Loucy (cell line): ENCODE results near the gene ENO1.

Experiments used
- H2AFZ ChIP-seq: fragments of 200-600 bp; sonication (generic); 2 replicates; pipeline ENCODE4 v1.6.0; 2016; ENCODE audit warnings: antibody characterized with exemption, mild to moderate bottlenecking, low read length, moderate library complexity
- H3F3A ChIP-seq: fragments of 200-600 bp; 2 replicates; pipeline ENCODE4 v1.6.0; 2016; ENCODE audit warnings: antibody characterized with exemption, low read depth, mild to moderate bottlenecking
- H3K27me3 ChIP-seq: fragments of 200-600 bp; sonication (generic); 2 replicates; pipeline ENCODE4 v1.6.1; 2014; ENCODE audit warnings: low read length, mild to moderate bottlenecking; ENCODE audit not compliant: insufficient read depth, poor library complexity, severe bottlenecking
- H3K36me3 ChIP-seq: fragments of 200-600 bp; sonication (generic); 2 replicates; pipeline ENCODE4 v1.6.1; 2016; ENCODE audit warnings: low read length; ENCODE audit not compliant: insufficient read depth
- H3K4me1 ChIP-seq: fragments of 200-600 bp; sonication (generic); 2 replicates; pipeline ENCODE4 v1.5.1; 2014; ENCODE audit warnings: low read length, mild to moderate bottlenecking; ENCODE audit not compliant: insufficient read depth, poor library complexity, severe bottlenecking
- H3K4me2 ChIP-seq: fragments of 200-600 bp; sonication (generic); 2 replicates; pipeline ENCODE4 v1.6.0; 2014; ENCODE audit warnings: antibody characterized with exemption, low read length, low read depth, mild to moderate bottlenecking; ENCODE audit not compliant: poor library complexity, severe bottlenecking
- H3K4me3 ChIP-seq: fragments of 200-600 bp; sonication (generic); 2 replicates; pipeline ENCODE4 v1.5.1; 2014; ENCODE audit warnings: low read length, mild to moderate bottlenecking, mixed read lengths; ENCODE audit not compliant: poor library complexity, severe bottlenecking
- H3K79me2 ChIP-seq: fragments of 200-600 bp; sonication (generic); 2 replicates; pipeline ENCODE4 v1.6.1; 2014; ENCODE audit warnings: low read length; ENCODE audit not compliant: insufficient read depth
- H3K9ac ChIP-seq: fragments of 200-600 bp; sonication (generic); 2 replicates; pipeline ENCODE4 v1.6.0; 2014; ENCODE audit warnings: mild to moderate bottlenecking, low read depth, low read length, moderate library complexity; ENCODE audit not compliant: poor library complexity, severe bottlenecking
- H3K9me2 ChIP-seq: fragments of 200-600 bp; sonication (generic); replicated peaks from 2 replicates; pipeline ENCODE4 v1.6.1; 2016; ENCODE audit warnings: low read depth, low read length, mixed read lengths
- H3K9me3 ChIP-seq: fragments of 200-600 bp; sonication (generic); 2 replicates; pipeline ENCODE4 v1.6.1; 2014; ENCODE audit warnings: mild to moderate bottlenecking, antibody characterized with exemption, low read length, low read depth; ENCODE audit not compliant: insufficient read depth
- H4K20me1 ChIP-seq: fragments of 200-600 bp; sonication (generic); 2 replicates; pipeline ENCODE4 v1.6.0; 2014; ENCODE audit warnings: antibody characterized with exemption, low read length, mild to moderate bottlenecking; ENCODE audit not compliant: insufficient read depth, poor library complexity, severe bottlenecking
- CTCF ChIP-seq: fragments of 200-600 bp; sonication (generic); conservative IDR thresholded peaks from 2 replicates; pipeline ENCODE4 v1.5.1; 2014; ENCODE audit warnings: mild to moderate bottlenecking, antibody characterized with exemption, low read length
- EZH2phosphoT487 ChIP-seq: fragments of 200-600 bp; IDR thresholded peaks from 2 replicates; pipeline ENCODE4 v1.6.1; 2018; ENCODE audit warnings: antibody characterized with exemption, mild to moderate bottlenecking, moderate library complexity, borderline replicate concordance

The ENO1 gene

GRCh38 chr1:8854240-8854639, 24.2 kb downstream of the ENO1 start:
- H4K20me1 ChIP-seq, result peaks cover 19% of the 10 kb centered on the region
- peaks cover 10% of the 10 kb centered on the region; the same call in 1 of the 2 replicates for H3K79me2 ChIP-seq
- no peak overlapping the region for H2AFZ ChIP-seq
- TF ChIP-seq EZH2phosphoT487 (no peak), CTCF (no peak)
- peaks cover 15% of the 10 kb centered on the region; the same call in 1 of the 2 replicates for H3K36me3 ChIP-seq
- no peak overlapping the region for H3K9ac ChIP-seq
- H3K27me3 ChIP-seq, result no peaks in the 10 kb centered on the region
- peaks cover 28% of the 10 kb centered on the region for H3K4me1 ChIP-seq
- no peak overlapping the region for H3K4me3 ChIP-seq
- peaks cover 18% of the 10 kb centered on the region for H3F3A ChIP-seq
- H3K4me2 ChIP-seq, result no peak overlapping the region
- no peaks in the 10 kb centered on the region for H3K9me2 ChIP-seq
- H3K9me3 ChIP-seq, result no peaks in the 10 kb centered on the region

- Histone ChIP-seq H3K9me2 (no peaks in the 10 kb centered on the region), H3K27me3 (no peaks in the 10 kb centered on the region), H3K79me2 (no peaks in the 10 kb centered on the region), H2AFZ (no peak overlapping the region), H4K20me1 (no peaks in the 10 kb centered on the region), H3K9ac (no peak overlapping the region), H3F3A (no peaks in the 10 kb centered on the region), H3K4me3 (no peak overlapping the region), H3K4me1 (peaks cover 17% of the 10 kb centered on the region), H3K9me3 (no peaks in the 10 kb centered on the region), H3K4me2 (no peak overlapping the region), H3K36me3 (no peaks in the 10 kb centered on the region)
- TF ChIP-seq EZH2phosphoT487 (no peak), CTCF (no peak)
Observed at GRCh38 chr1:8851060-8851459, 27.4 kb downstream of the ENO1 start.

- Histone ChIP-seq H3F3A (no peaks in the 10 kb centered on the region), H3K9me2 (no peaks in the 10 kb centered on the region), H3K9me3 (no peaks in the 10 kb centered on the region), H4K20me1 (no peaks in the 10 kb centered on the region), H3K4me2 (peak overlapping the region; percentile 27), H3K79me2 (no peaks in the 10 kb centered on the region), H3K36me3 (no peaks in the 10 kb centered on the region), H2AFZ (no peak overlapping the region), H3K4me3 (no peak overlapping the region), H3K9ac (no peak overlapping the region), H3K4me1 (peaks cover 17% of the 10 kb centered on the region), H3K27me3 (no peaks in the 10 kb centered on the region)
- TF ChIP-seq CTCF, result peak; percentile 76
- TF ChIP-seq EZH2phosphoT487, result no peak
Observed at GRCh38 chr1:8848663-8849386, 29.7 kb downstream of the ENO1 start.
